HG03520 (cell line): Measurements from ENCODE around the gene GUK1.
"Not testable (repeated sequence)": the region's sequence is repeated elsewhere in the genome, so short reads cannot be mapped to it uniquely, and the experiment has no call there.

ENCODE experiments used
- ATAC-seq: cut with Tn5 transposase; IDR thresholded peaks from one replicate; pipeline ENCODE4 v1.9.1; 2021; ENCODE audit warnings: mild to moderate bottlenecking, moderate library complexity; ENCODE audit not compliant: unreplicated experiment

GUK1 gene

DNA sequence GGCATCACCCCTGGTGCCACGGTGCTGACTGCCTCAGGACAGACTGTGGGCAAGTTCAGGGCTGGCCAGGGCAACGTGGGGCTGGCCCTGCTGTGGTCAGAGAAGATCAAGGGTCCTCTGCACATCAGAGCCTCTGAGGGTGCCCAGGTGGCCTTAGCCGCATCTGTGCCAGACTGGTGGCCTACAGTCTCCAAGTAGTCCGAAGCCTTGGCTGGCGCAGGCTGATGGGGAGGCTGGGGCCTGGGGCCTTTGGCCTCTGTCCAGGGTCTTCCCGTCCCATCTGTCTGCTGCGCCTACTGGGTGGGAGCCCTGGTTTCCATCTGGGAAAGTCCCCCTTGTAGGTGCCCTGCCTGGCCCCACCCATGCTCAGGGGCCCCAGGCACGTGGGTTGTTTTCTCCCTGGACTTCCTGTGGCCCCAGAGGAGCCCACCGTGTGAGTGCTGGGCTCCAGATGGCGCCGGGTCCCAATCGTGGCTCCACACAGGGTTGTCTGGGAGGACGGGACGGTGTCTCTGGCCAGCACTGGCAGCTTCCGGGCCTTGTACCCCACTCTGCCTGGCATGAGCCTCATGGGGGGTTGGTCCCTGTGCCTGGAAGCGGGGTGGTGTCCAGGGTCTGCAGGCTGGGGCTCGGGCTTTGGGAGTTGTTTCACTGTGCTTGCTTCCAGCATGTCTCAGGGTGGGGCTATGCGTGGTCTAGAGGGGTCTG lies 35.4 kb downstream of the GUK1 start:
- no peak for ATAC-seq

DNA sequence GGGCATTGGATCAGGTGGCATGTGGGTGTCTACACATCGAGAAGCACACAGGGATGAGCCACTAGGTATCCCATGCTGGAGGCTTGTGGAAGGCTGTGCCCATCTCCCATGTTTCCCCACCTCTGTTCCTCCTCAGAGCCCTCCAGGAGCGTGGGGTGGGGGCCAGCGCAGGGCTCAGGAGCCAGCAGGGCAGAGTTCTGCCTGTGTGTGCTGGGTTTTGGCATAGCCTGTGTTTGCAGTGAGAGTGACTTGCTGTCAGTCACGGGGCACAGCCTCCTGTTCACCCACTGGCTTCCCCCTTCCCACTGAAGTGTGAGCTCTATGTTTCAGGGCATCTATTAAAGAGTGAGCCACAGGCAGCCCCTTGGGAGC lies 35.9 kb downstream of the GUK1 start:
- no peak for ATAC-seq

DNA sequence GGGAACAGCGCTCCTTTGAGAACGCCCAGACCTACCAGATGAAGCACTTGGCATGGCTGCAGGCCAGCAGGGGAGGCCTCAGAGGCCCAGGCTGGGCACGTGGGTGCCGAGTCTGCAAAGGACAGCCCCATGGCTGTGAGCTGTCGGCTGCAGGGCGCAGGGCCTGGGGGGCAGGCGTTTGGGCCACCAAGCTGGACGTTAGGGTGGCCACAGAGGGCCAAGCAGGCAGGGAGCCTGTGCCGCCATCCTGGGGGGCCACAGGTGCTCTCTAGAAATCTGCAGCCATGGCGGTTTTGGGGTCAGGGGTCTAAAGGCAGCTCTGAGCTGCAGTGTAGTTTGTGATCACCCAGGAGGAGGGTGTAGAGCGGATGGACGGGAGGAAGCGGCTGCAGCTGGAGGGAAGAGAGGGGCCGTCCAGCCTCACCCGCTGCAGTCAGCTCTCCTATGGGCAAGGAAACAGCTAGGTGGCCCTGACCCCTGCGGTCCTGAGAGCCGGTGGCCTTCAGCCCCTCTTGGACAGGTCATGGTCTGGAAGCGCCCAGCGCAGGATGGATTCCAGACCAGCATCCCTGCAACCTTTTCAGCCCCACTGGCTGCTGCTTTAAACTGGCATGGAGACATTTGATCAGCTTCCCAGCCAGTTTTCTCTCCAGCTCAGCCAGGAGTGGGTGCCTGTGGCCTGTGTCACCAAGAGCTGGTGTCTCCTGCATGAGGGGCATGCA lies 36.5 kb downstream of the GUK1 start:
- no peak for ATAC-seq

DNA sequence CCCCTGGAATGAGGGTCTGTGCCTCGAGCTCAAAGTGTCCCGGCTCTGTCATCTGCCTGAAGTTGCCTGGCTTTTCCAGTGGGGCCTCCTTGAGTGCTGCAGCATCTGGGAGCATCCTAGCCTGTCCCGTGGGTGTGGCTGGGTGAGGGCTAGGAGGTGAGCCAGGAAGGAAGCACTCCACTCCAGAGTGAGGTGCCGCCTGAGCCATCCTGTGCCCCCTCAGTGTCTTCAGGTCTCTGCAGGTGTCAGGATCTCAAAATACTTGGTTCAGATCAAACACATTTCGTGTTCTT lies 37.0 kb downstream of the GUK1 start:
- no peak for ATAC-seq

DNA sequence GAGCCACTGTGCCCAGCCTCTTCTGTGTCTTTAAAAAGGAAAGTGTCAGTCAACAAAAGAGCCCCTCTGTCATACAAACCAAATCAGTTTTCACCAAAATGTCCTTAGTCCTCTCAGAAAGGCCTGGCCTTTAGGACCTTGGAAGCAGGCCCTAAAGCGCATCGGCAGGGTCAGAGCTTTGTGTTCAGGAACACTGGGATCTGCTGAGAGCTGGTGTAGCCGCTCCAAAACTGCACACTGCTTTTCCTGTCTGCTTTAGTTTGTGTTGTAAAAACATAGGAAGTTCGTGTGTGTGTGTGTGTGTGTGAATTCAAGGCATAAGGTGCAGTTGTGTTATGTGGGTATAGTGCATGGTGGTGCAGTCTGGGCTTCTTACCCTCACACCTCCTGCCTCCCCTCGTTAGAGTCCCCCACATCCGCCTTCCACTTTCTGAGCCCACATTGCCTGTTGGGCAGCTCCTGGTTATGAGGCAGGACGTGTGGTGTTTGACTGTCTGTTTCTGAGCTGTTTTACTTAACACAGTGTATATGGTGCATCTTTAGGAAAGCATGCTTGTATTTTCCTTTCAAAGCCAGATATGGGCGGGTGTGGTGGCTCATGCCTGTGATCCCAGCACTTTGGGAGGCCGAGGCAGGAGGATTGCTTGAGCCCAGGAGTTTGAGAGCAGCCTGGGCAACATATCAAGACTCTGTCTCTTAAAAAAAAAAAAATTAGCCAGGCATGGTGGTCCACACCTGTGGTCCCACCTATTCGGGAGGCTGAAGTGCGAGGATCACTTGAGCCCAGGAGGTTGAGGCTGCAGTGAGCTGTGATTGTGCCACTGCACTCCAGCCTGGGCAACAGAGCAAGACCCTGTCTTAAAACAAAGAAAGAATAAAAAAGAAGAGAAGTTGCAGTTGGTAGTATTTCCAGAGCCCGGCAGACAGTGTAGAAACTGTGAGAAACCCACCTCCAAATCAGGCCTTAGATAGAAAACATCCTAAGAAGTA lies 37.9 kb downstream of the GUK1 start:
- no peak for ATAC-seq

DNA sequence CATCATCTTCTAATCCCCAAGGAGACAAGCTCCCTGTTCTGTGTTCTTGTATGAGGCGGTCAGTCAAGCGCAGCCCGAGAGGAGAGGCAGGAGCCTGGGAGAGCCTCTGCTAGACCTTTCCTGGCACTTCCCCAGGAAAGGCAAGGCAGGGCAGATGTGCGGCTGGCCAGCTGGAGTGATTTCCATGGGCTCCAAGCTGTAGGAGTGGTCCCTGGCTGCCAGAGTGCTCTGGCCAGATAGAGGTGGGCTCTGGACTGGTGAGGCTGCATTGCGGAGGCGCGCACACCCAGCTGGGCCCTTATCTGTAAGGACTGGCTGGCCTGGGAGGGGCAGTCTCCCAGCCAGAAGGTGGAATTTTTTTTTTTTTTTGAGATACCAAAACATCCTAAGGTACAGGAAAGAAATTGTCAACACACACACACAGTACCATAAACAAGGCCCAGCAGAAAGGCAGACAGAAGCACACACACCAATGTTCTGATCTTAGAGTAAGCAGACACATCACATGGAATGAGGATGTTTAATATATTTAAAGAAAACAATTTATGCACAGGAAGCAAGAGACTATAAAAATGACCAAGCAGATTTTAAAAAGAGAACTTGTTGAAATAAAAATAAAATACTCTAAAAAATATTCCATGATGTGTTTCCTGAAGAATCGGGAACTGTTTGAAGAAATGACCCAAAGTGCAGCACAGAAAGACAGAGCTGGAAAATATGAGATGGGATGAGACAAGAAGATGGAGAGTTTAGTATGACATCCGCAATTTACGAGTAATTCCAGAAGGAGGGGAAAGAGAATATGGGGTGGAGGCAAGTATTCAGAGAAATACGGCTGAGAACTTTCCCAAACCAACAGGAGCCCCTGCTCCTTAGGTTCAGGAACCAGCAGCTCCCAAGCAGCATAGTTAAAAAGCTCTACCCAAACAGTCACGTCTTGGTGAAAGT lies 38.9 kb downstream of the GUK1 start:
- ATAC-seq: no peak

DNA sequence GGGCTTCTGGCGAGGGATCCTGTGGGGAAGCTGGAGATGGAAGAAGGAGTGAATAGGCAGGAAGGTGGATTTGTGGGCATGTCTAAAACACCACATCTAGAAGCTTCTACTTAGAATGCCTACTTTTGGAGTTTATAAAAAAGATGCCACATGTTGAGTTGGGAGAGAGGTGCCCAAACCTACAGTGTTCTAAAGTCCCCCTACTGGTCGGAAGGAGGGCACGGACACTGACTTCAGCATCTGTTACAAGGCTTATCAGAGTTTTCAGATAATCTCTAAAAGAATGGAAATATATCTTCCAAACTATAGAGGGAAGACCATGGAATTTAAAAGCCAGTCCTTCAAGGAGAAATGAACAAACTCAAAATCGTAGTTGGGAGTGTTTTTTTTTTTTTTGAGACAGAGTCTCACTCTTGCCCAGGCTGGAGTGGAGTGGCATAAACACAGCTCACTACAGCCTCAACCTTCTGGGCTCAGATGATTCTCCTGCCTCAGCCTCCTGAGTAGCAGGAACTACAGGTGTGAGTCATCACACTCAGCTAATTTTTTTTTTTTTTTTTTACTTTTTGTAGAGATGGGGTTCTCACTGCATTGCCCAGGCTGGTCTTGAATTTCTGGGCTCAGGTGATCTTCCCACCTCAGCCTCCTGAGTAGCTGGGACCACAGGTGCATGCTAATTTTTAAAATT lies 40.3 kb downstream of the GUK1 start:
- ATAC-seq: no peak

DNA sequence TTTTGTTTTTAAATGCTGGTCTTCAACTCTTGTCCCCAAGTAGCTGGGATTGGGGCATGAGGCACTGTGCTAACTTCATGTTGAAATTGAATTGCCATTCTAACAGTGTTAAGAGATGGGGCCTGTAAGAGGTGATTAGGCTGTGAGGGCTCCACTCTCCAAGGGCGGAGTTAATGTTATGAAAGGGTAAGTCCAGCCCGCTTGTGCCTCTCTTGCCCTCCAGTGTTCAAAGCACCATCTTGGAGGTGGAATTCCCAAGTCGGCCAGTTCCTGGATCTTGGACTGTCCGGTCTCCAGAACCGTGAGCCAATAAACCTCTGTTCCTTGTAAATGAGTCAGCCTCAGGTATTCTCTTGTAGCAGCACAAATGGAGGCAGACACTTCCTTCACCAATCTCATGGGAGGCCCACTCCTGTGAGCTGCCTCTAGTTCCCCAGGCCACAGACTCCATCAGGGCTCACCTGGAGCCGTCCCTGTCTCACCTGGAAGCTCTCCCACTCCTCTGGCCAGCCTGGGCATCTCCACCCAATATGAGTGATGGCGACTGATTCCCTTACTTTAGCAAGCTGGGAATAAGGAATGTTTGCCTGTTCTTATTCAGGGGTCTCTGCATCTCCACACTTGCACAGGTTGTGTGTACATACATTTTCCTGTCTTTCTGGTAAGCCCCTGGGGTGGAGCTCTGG lies 41.0 kb downstream of the GUK1 start:
- no peak for ATAC-seq

DNA sequence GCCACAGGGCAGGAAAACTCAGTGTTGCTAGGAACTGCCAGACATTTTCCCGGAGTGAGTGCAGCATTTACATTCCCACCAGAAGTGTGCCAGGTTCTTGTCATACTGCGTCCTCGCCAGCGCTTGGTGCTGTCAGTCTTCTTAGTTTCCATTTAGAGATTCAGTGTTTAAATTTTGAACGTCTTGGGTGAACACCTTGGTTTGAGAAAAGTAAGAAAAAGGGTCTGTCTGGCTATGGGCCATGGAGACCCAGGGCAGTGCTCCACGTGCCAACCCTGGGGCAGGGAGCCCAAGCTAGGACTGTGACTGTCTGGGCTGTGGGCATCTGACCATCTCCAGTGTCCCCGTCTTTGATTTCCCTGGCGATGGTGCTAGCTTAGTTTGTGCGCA lies 41.6 kb downstream of the GUK1 start:
- no peak for ATAC-seq

DNA sequence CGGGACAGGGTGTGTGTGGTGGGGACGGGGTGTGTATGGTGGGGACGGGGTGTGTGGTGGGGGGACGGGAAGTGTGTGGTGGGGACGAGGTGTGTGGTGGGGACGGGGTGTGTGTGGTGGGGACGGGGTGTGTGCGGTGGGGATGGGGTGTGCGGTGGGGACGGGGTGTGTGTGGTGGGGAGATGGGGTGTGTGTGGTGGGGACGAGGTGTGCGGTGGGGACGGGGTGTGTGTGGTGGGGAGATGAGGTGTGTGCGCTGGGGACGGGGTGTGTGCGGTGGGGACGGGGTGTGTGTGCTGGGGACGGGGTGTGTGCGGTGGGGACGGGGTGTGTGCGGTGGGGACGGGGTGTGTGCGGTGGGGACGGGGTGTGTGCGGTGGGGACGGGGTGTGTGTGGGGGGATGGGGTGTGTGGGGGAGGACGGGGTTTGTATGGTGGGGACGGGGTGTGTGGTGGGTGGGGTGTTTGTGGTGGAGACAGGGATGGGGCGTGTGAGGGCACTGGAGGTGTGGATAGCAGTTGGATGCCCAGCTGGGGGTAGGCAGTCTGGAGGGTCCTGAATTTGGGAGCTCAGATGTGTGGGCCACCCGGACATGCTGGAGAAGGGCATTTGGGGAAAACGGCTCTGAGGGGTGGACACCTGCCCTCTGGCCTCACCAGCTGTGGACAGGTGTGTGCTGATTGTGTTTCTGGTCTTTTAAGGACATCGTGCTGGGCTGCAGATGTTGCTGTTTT lies 42.4 kb downstream of the GUK1 start:
- ATAC-seq: no peak

DNA sequence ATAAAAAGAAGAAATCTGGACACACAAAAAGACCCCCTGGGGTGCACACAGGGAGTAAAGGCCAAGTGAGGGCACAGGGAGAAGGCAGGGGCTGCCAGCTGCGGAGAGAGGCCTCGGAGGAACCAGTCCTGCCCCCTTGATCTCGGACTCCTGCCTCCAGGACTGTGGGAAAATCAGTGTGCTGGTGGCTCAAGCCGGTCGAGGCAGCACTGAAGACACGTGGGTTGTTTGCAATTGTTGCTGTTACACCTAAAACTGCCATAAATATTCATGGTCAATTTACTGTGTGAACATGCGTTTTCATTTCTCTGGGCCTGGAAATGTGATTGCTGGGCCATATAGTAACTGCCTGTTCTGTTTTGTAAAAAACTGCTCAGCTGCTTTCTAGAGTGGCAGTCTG lies 44.1 kb downstream of the GUK1 start:
- no peak for ATAC-seq

DNA sequence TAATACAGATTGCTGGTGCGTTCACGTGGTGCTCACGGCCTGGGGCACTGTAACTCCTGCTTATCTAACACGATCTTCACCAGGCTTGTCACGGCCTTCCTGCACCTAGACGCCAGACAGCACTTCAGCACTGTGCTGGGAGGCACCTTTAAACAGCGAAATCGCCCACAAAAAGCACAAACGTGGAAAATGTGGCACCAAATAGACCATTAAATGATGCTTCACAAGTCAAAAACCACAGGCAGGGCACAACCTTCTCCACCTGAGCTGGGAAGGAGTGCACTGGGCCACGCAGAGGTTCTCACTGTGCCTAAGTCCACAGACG lies 45.5 kb downstream of the GUK1 start:
- ATAC-seq: no peak

DNA sequence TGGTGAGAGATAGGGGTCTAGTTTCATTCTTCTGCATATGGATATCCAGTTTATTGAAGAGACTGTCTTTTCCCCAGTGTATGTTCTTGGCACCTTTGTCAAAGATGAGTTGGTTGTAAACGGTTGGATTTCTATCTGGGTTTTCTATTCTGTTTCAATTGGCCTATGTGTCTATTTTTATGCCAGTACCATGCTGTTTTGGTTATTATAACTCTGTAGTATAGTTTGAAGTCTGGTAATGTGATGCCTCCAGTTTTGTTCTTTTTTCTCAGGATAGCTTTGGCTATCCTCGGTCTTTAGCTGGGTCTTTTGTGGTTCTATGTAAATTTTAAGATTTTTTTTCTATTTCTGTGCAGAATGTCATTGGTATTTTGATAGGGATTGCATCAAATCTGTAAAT lies 48.2 kb downstream of the GUK1 start:
- ATAC-seq: not testable (repeated sequence)

DNA sequence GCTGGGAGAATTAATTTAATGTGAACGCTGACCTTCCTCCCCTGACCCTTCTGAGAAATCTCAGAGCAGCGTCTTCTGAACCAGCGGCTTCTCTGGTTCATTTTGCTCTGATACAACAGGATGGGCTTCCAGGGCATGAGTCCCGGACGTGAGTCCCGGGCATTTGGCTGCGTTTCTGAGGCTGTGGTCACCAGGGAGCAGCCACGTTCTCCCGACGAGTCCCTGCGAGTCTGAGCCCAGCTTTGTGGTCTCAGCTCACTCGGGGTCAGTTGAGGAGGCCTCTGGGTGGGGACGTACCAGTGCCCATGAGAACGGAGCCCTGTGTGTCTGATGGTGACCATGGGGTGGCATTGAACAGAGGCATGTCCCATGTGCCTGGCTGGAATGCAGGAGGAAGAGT lies 50.1 kb downstream of the GUK1 start:
- no peak for ATAC-seq

DNA sequence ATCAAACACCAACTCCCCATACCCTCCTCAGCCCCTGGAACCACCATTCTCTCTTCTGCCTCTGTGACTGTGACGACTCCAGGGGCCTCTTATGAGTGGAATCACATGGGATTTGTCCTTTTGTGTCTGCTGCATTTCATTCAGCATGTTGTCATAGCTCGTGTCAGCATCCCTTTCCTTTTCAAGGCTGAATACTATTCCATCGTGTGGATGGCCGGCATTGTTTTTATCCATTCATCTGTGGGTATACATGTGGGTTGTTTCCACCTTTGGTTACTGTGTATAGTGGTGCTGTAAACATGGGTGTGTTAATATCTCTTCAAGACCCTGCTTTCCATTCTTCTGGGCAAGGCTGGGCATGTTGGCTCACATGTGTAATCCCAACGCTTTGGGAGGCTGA lies 50.7 kb downstream of the GUK1 start:
- no peak for ATAC-seq

DNA sequence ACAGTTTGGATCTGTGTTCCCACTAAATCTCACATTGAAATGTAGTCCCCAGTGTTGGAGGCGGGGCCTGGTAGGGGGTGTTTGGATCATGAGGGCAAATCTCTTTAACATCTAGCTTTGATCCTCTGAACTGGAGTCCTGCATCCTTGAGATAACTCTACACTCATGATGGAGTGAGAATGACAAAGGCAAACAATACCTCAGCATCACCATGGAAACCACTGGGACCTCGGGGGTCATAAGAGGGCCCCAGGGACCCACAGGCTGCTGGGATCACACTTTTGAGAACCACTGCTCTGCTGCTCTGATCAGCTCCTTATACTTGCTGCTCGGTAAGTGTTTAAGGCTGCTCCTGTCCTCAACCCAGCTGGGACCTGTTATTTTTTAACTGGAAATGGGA lies 54.4 kb downstream of the GUK1 start:
- ATAC-seq: no peak

DNA sequence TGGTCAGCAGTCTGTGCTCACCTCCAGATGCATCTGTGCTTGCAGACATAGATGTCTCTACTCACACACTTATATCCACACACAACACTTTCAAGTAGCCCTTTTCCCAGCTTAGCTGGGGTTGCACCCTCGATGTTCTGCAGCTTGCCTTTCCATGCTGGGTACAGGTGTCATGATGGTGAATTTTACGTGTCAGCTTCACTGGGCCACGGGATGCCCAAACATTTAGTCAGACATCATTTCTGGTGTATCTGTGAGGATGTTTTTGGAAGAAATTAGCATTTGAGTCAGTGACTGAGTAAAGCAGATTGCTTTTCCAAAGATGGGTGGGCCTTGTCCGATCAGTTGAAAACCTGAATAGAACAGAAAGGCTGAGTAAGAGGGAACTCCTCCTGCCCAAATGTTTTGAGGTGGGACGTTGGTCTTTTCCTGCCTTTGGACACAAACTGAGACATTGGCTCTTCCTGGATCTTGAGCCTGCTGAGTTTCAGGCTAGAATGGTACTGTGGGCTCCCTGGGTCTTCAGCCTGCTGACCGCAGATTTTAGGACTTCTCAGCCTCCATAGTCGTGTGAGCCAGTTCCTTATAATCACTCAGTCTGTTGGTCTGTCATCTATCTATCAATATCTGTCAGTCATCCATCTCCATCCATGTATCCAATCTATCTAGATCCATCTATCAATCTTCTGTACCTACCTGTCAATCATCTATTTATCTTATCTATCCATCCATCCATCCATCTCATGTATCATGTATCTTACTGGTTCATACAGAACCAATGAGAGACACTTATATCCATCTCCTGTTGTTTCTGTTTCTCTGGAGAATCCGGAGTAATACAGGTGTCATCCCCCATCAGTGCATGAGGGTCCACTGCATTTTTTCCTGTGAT lies 55.1 kb downstream of the GUK1 start:
- ATAC-seq: no peak

DNA sequence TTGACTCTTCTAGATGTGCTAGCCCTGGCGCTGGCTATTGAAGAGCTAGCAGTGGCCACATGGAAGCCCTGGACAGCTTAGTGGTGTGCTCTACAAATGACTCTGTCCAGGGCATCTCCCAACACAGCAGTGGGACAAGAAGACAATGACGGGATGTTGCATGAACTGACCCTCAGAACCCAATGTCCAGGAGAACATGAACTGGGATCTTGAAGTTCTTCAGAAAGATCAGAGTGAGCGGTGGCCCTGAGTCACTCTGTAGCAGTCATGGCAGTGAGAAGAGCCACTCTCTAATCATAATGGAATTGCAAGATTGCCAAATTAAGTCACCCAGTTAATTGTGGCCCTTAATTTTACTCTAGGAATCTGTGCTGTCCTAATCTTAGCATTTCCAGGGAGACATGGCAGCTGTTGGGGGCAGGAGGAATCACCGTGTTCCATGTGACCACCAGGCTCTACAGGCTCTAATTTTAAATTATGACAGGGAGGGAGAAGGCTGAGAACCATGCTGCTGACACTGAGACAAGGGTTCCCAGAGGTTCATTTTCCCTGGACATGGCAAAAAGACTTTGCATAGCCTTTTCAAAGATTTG lies 57.6 kb downstream of the GUK1 start:
- ATAC-seq: no peak
